IMR-90 (cell line): Measurements from ENCODE around the gene TRMT6. TPM values are rescaled to one million over a fixed set of nuclear protein-coding genes. Genes with fewer than 3 reads are reported as not detected.

ENCODE experiments used
- ATAC-seq: fragments of 200-7000 bp; cut with Tn5 transposase; 2 replicates; pipeline ENCODE4 v1.9.1; 2020; ENCODE audit warnings: low read depth, mild to moderate bottlenecking, moderate library complexity
- BruUV-seq: library from RNA; stranded (reverse); fragments of 400-500 nt; replicated peaks from 2 replicates; lab custom pipeline; 2021; lab: Mats Ljungman, UMichigan
- CTCF ChIA-PET: fragments of 300-600 bp; formaldehyde crosslinking; extraction: SDS; loops from one replicate; lab custom pipeline; 2021; ENCODE audit warnings: antibody characterized with exemption; lab: Yijun Ruan, JAX
- POLR2A ChIA-PET: fragments of 300-600 bp; sonication (Branson Sonifier 250); formaldehyde crosslinking; loops from one replicate; lab custom pipeline; 2022; ENCODE audit warnings: antibody characterized with exemption; ENCODE audit not compliant: unreplicated experiment; lab: Charles Lee
- DNase-seq: peaks from one replicate; pipeline ENCODE4 v3.0.0; 2013
- H2AFZ ChIP-seq: replicated peaks from 2 replicates; pipeline ENCODE3; 2013; ENCODE audit warnings: low read length, mild to moderate bottlenecking; ENCODE audit not compliant: poor library complexity
- H2AK5ac ChIP-seq: 2 replicates; pipeline ENCODE4 v1.6.1; 2013; ENCODE audit warnings: low read depth, low read length, inconsistent platforms
- H2AK9ac ChIP-seq: replicated peaks from 2 replicates; pipeline ENCODE3; 2013; ENCODE audit warnings: mild to moderate bottlenecking, low read depth, low read length, moderate library complexity; ENCODE audit not compliant: poor library complexity
- H2BK120ac ChIP-seq: 2 replicates; pipeline ENCODE4 v1.6.1; 2013; ENCODE audit warnings: low read depth, low read length, inconsistent platforms
- H2BK15ac ChIP-seq: 3 replicates; pipeline ENCODE4 v1.6.1; 2013; ENCODE audit warnings: low read depth, low read length, inconsistent platforms
- H2BK20ac ChIP-seq: 2 replicates; pipeline ENCODE4 v1.6.1; 2013; ENCODE audit warnings: low read depth, mild to moderate bottlenecking, inconsistent platforms, low read length, moderate library complexity
- H2BK5ac ChIP-seq: 2 replicates; pipeline ENCODE4 v1.6.1; 2013; ENCODE audit warnings: mild to moderate bottlenecking, low read depth, low read length, inconsistent platforms; ENCODE audit not compliant: poor library complexity, severe bottlenecking
- H3K14ac ChIP-seq: replicated peaks from 2 replicates; pipeline ENCODE4 v1.6.1; 2013; ENCODE audit warnings: low read depth, low read length, inconsistent platforms
- H3K18ac ChIP-seq: 2 replicates; pipeline ENCODE4 v1.6.1; 2013; ENCODE audit warnings: low read depth, low read length, control low read depth
- H3K23ac ChIP-seq: 2 replicates; pipeline ENCODE4 v1.6.1; 2013; ENCODE audit warnings: low read depth, low read length, inconsistent platforms
- H3K27ac ChIP-seq: 2 replicates; pipeline ENCODE4 v1.5.1; 2013; ENCODE audit warnings: mild to moderate bottlenecking, control low read depth, low read length; ENCODE audit not compliant: insufficient read depth
- H3K27me3 ChIP-seq: 2 replicates; pipeline ENCODE4 v1.6.1; 2013; ENCODE audit warnings: low read length; ENCODE audit not compliant: control insufficient read depth, insufficient read depth
- H3K36me3 ChIP-seq: 2 replicates; pipeline ENCODE4 v1.6.1; 2013; ENCODE audit warnings: low read length, mixed read lengths; ENCODE audit not compliant: control insufficient read depth, insufficient read depth
- H3K4ac ChIP-seq: 2 replicates; pipeline ENCODE4 v1.6.1; 2013; ENCODE audit warnings: low read depth, low read length, inconsistent platforms
- H3K4me1 ChIP-seq: 2 replicates; pipeline ENCODE4 v1.6.1; 2013; ENCODE audit warnings: low read length, mixed read lengths; ENCODE audit not compliant: control insufficient read depth, insufficient read depth
- H3K4me2 ChIP-seq: 2 replicates; pipeline ENCODE4 v1.6.1; 2013; ENCODE audit warnings: low read depth, mild to moderate bottlenecking, control low read depth, low read length, moderate library complexity
- H3K4me3 ChIP-seq: 2 replicates; pipeline ENCODE4 v1.5.1; 2013; ENCODE audit warnings: low read depth, mild to moderate bottlenecking, control low read depth, low read length, moderate library complexity; ENCODE audit not compliant: insufficient read depth
- H3K56ac ChIP-seq: 2 replicates; pipeline ENCODE4 v1.6.1; 2013; ENCODE audit warnings: low read length, inconsistent platforms; ENCODE audit not compliant: insufficient read depth; ENCODE audit errors: extremely low read depth
- H3K79me1 ChIP-seq, 2 experiments: 2 replicates each; pipeline ENCODE4 v1.6.1; 2013; ENCODE audit warnings: low read length in 2 of 2, inconsistent platforms in 1 of 2, low read depth in 1 of 2
- H3K9ac ChIP-seq: 2 replicates; pipeline ENCODE4 v1.6.1; 2013; ENCODE audit warnings: low read depth, low read length, control low read depth
- H3K9me1 ChIP-seq: 2 replicates; pipeline ENCODE4 v1.6.1; 2013; ENCODE audit warnings: low read length, inconsistent platforms; ENCODE audit not compliant: insufficient read depth
- H3K9me3 ChIP-seq: 2 replicates; pipeline ENCODE4 v1.6.1; 2013; ENCODE audit warnings: low read length; ENCODE audit not compliant: control insufficient read depth, insufficient read depth
- H4K20me1 ChIP-seq: 2 replicates; pipeline ENCODE4 v1.6.1; 2013; ENCODE audit warnings: low read length, inconsistent platforms; ENCODE audit not compliant: insufficient read depth
- H4K5ac ChIP-seq: 2 replicates; pipeline ENCODE4 v1.6.1; 2013; ENCODE audit warnings: mild to moderate bottlenecking, low read depth, low read length, control low read depth
- H4K8ac ChIP-seq, 2 experiments: 2 replicates each; pipeline ENCODE4 v1.6.1; 2013; ENCODE audit warnings: low read depth in 2 of 2, low read length in 2 of 2, control low read depth in 1 of 2, inconsistent platforms in 1 of 2
- H4K91ac ChIP-seq: 2 replicates; pipeline ENCODE4 v1.6.1; 2013; ENCODE audit warnings: low read depth, low read length, inconsistent platforms; ENCODE audit not compliant: insufficient read depth
- BHLHE40 ChIP-seq: fragments of 150-350 bp; IDR thresholded peaks from 2 replicates; pipeline ENCODE4 v1.6.1; 2016; ENCODE audit warnings: mild to moderate bottlenecking, low read depth, low read length
- CEBPB ChIP-seq: IDR thresholded peaks from 2 replicates; pipeline ENCODE4 v1.6.1; 2012; ENCODE audit warnings: low read depth, low read length, improper control_type of control experiment
- CHD1 ChIP-seq: IDR thresholded peaks from 2 replicates; pipeline ENCODE4 v1.6.1; 2012; ENCODE audit warnings: low read depth, low read length, improper control_type of control experiment
- FOS ChIP-seq: fragments of 150-350 bp; IDR thresholded peaks from 2 replicates; pipeline ENCODE4 v1.6.1; 2016; ENCODE audit warnings: low read depth, low read length
- MAFK ChIP-seq: IDR thresholded peaks from 2 replicates; pipeline ENCODE4 v1.6.1; 2012; ENCODE audit warnings: low read depth, low read length, improper control_type of control experiment
- MAZ ChIP-seq: IDR thresholded peaks from 2 replicates; pipeline ENCODE4 v1.6.1; 2012; ENCODE audit warnings: low read depth, mild to moderate bottlenecking, low read length, improper control_type of control experiment, moderate library complexity, borderline replicate concordance
- MXI1 ChIP-seq: IDR thresholded peaks from 2 replicates; pipeline ENCODE4 v1.6.1; 2012; ENCODE audit warnings: low read depth, mild to moderate bottlenecking, low read length, moderate library complexity, borderline replicate concordance
- NFE2L2 ChIP-seq: fragments of 150-350 bp; IDR thresholded peaks from 2 replicates; pipeline ENCODE4 v1.6.1; 2016; ENCODE audit warnings: low read depth, mild to moderate bottlenecking, low read length
- POLR2A ChIP-seq: IDR thresholded peaks from 2 replicates; pipeline ENCODE4 v1.6.1; 2012; ENCODE audit warnings: mild to moderate bottlenecking, low read depth, low read length
- RAD21 ChIP-seq: IDR thresholded peaks from 2 replicates; pipeline ENCODE4 v1.6.1; 2012; ENCODE audit warnings: low read length, improper control_type of control experiment
- RCOR1 ChIP-seq: IDR thresholded peaks from 2 replicates; pipeline ENCODE4 v1.6.1; 2012; ENCODE audit warnings: mild to moderate bottlenecking, low read length, improper control_type of control experiment; ENCODE audit not compliant: insufficient replicate concordance
- RFX5 ChIP-seq: IDR thresholded peaks from 2 replicates; pipeline ENCODE4 v1.8.0; 2012; ENCODE audit warnings: low read depth, mild to moderate bottlenecking, low read length, moderate library complexity
- SMC3 ChIP-seq: fragments of 150-350 bp; IDR thresholded peaks from 2 replicates; pipeline ENCODE4 v1.6.1; 2016; ENCODE audit warnings: low read depth, mild to moderate bottlenecking, antibody characterized with exemption, low read length, moderate library complexity
- WGBS, 2 experiments: methylation state at CpG; one replicate each; pipeline versions ENCODE4 v1.1.5 to v1.1.7; 2013; ENCODE audit warnings: missing lambda C conversion rate in 2 of 2; ENCODE audit not compliant: insufficient read length in 1 of 2; ENCODE audit errors: extremely low coverage in 2 of 2; 5-methylcytosine and 5-hydroxymethylcytosine counted together
- dilution Hi-C: fragments of 300-500 bp; cut with HindIII; formaldehyde crosslinking; loops from one replicate; pipeline ENCODE4 v1.14.3; 2018; ENCODE audit warnings: low sequenced_read_pairs; ENCODE audit not compliant: unreplicated experiment
- in situ Hi-C: fragments of 300-500 bp; cut with MboI; formaldehyde crosslinking; loops from 3 replicates; pipeline ENCODE4 v1.14.3; 2019; ENCODE audit warnings: low sequenced_read_pairs, inconsistent platforms, mixed read lengths
- intact Hi-C: fragments of 100-400 bp; cut with micrococcal nuclease; formaldehyde crosslinking; loops from 2 replicates; pipeline ENCODE4 v1.10.0; 2022
- polyA plus RNA-seq, 3 experiments: library from polyadenylated mRNA; depleted of rRNA; stranded (reverse); fragments of >200 nt; gene quantifications; 2 replicates each; pipeline ENCODE4 v1.2.3, GENCODE V29; 2012; ENCODE audit warnings: low replicate concordance in 1 of 3
- total RNA-seq: library from RNA; depleted of rRNA; stranded (reverse); fragments of >200 nt; gene quantifications from 2 replicates; pipeline ENCODE4 v1.2.3, GENCODE V29; 2012
- TF ChIP-seq, protein P1 (sequence below): fragments of 150-350 bp; IDR thresholded peaks from 2 replicates; pipeline ENCODE4 v1.6.1; 2016; ENCODE audit warnings: low read depth, mild to moderate bottlenecking, low read length, moderate library complexity, borderline replicate concordance
- TF ChIP-seq, protein P2 (sequence below): fragments of 150-350 bp; IDR thresholded peaks from 2 replicates; pipeline ENCODE4 v1.6.1; 2017; ENCODE audit warnings: mild to moderate bottlenecking, antibody characterized with exemption, low read length, low read depth
- TF ChIP-seq, protein P3 (sequence below): conservative IDR thresholded peaks from 2 replicates; pipeline ENCODE4 v1.5.1; 2012; ENCODE audit warnings: mild to moderate bottlenecking, low read depth, low read length, improper control_type of control experiment

Gene TRMT6
- total and polyA plus RNA-seq, 2 of the 4 experiments (the other 2 are of a cell fraction) = 7.2 to 8.0 TPM

DNA sequence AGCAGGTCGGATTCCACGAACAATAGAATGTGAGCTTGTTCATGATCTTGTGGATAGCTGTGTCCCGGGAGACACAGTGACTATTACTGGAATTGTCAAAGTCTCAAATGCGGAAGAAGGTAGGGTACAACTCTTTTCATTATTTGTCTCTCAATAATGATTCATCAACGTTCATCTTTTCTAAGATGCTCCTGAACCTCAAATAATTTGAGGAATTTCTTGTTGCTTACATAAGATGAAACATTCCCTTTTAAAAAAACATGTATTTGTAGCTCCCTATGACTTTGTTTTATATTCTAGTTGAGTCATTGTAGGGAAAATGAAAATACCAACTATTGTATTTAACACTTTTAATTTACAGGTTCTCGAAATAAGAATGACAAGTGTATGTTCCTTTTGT lies 17.1 kb upstream of the TRMT6 start:
- TF ChIP-seq POLR2A (no peak), FOS (no peak), CEBPB (no peak), MAFK (no peak), RAD21 (no peak), CHD1 (no peak), RFX5 (no peak), MXI1 (no peak), NFE2L2 (no peak), SMC3 (no peak), BHLHE40 (no peak), RCOR1 (no peak), MAZ (no peak)
- TF ChIP-seq, protein P1, sequence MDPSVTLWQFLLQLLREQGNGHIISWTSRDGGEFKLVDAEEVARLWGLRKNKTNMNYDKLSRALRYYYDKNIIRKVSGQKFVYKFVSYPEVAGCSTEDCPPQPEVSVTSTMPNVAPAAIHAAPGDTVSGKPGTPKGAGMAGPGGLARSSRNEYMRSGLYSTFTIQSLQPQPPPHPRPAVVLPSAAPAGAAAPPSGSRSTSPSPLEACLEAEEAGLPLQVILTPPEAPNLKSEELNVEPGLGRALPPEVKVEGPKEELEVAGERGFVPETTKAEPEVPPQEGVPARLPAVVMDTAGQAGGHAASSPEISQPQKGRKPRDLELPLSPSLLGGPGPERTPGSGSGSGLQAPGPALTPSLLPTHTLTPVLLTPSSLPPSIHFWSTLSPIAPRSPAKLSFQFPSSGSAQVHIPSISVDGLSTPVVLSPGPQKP = no peak
- TF ChIP-seq, protein P2, sequence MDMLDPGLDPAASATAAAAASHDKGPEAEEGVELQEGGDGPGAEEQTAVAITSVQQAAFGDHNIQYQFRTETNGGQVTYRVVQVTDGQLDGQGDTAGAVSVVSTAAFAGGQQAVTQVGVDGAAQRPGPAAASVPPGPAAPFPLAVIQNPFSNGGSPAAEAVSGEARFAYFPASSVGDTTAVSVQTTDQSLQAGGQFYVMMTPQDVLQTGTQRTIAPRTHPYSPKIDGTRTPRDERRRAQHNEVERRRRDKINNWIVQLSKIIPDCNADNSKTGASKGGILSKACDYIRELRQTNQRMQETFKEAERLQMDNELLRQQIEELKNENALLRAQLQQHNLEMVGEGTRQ = no peak
- TF ChIP-seq, protein P3, sequence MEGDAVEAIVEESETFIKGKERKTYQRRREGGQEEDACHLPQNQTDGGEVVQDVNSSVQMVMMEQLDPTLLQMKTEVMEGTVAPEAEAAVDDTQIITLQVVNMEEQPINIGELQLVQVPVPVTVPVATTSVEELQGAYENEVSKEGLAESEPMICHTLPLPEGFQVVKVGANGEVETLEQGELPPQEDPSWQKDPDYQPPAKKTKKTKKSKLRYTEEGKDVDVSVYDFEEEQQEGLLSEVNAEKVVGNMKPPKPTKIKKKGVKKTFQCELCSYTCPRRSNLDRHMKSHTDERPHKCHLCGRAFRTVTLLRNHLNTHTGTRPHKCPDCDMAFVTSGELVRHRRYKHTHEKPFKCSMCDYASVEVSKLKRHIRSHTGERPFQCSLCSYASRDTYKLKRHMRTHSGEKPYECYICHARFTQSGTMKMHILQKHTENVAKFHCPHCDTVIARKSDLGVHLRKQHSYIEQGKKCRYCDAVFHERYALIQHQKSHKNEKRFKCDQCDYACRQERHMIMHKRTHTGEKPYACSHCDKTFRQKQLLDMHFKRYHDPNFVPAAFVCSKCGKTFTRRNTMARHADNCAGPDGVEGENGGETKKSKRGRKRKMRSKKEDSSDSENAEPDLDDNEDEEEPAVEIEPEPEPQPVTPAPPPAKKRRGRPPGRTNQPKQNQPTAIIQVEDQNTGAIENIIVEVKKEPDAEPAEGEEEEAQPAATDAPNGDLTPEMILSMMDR = no peak
- in situ Hi-C loops (loop anchor here (25.0 kb wide), 1 partner anchor 430 kb away; no protein-coding TSS in a partner anchor), intact Hi-C loops (no loop called here), dilution Hi-C loops (no loop called here)
- no CpG with 5 or more reads among the region's 6 CpGs for WGBS, 2 experiments
- Histone ChIP-seq H2BK20ac (no peak overlapping the region), H3K14ac (no peak overlapping the region), H2AK5ac (no peak overlapping the region), H3K4ac (no peak overlapping the region), H4K8ac (no peak overlapping the region), H3K9me3 (no peaks in the 10 kb centered on the region), H3K4me3 (no peak overlapping the region), H3K36me3 (peaks cover 3% of the 10 kb centered on the region; the same call in 1 of the 2 replicates), H3K23ac (no peak overlapping the region), H4K5ac (no peak overlapping the region), H2BK5ac (no peak overlapping the region), H3K9me1 (no peaks in the 10 kb centered on the region; the same call in 1 of the 2 replicates), H3K4me1 (no peaks in the 10 kb centered on the region), H2BK120ac (no peak overlapping the region), H3K18ac (no peak overlapping the region), H3K4me2 (no peak overlapping the region), H3K27me3 (no peaks in the 10 kb centered on the region), H3K56ac (no peak overlapping the region), H2AK9ac (no peak overlapping the region), H2AFZ (no peak overlapping the region), H3K27ac (no peak overlapping the region), H3K79me1 (no peaks in the 10 kb centered on the region), H4K20me1 (no peaks in the 10 kb centered on the region), H2BK15ac (no peak overlapping the region), H3K9ac (no peak overlapping the region), H4K91ac (no peak overlapping the region)
- no peak; the same call in 1 of the 2 replicates for ATAC-seq
- BruUV-seq = no TSS peak
- no peak for DNase-seq
- POLR2A ChIA-PET = no interaction called here
- CTCF ChIA-PET = interaction anchor here (1.4 kb wide), 1 partner anchor 14 kb away, joined by 3 read pairs; no protein-coding TSS in a partner anchor
